GM12872 (cell line): ENCODE results near the gene S100PBP.

Experiments used
- CTCF ChIP-seq: IDR thresholded peaks from 3 replicates; pipeline ENCODE4 v1.5.1; 2011; ENCODE audit warnings: low read depth, mild to moderate bottlenecking, low read length, moderate library complexity; ENCODE audit not compliant: insufficient read depth

The S100PBP gene

GRCh38 chr1:32797456-32797855, 20.0 kb upstream of the S100PBP start:
- no peak for TF ChIP-seq CTCF

GRCh38 chr1:32798191-32798590, 19.3 kb upstream of the S100PBP start:
- TF ChIP-seq CTCF = no peak

GRCh38 chr1:32798679-32799416, 18.6 kb upstream of the S100PBP start:
- no peak for TF ChIP-seq CTCF

GRCh38 chr1:32801096-32801715, 16.2 kb upstream of the S100PBP start:
- TF ChIP-seq CTCF = no peak

- no peak for TF ChIP-seq CTCF
Measured at GRCh38 chr1:32806290-32806689, 11.2 kb upstream of the S100PBP start.

- no peak for TF ChIP-seq CTCF
Measured at GRCh38 chr1:32806910-32807523, 10.4 kb upstream of the S100PBP start.

- TF ChIP-seq CTCF = no peak
Measured at GRCh38 chr1:32808580-32808979, 8.9 kb upstream of the S100PBP start.
